ENCODE results near the gene CCDC68.
A peak's percentile ranks its signal among the peaks of the same experiment; 100 is the strongest.

CCDC68 gene

GRCh38 chr18:54958704-54959625, at the start of gene CCDC68:
Gene CCDC68 (minus strand): TSS chr18:54959461. CDS start chr18:54942791, 16,670 bp downstream.
- H3K4me3 ChIP-seq (ENCODE audit: control insufficient read depth, low read depth, low read length): peak within 1 kb of the TSS; percentile 43
- no peak for DNase-seq (ENCODE audit: low read depth)
- TF ChIP-seq CTCF (conservative IDR thresholded peaks at IDR 0.05; ENCODE audit: control insufficient read depth, insufficient read depth, low read depth, low read length): no peak

GRCh38 chr18:55007602-55008001, 48.3 kb upstream of the CCDC68 start:
- DNase-seq (ENCODE audit: low read depth): no peak
- no peak for TF ChIP-seq CTCF (conservative IDR thresholded peaks at IDR 0.05; ENCODE audit: control insufficient read depth, insufficient read depth, low read depth, low read length)
- H3K4me3 ChIP-seq (ENCODE audit: control insufficient read depth, low read depth, low read length): no peak overlapping the region

- no peak overlapping the region for H3K4me3 ChIP-seq (ENCODE audit: control insufficient read depth, low read depth, low read length)
- TF ChIP-seq CTCF (conservative IDR thresholded peaks at IDR 0.05; ENCODE audit: control insufficient read depth, insufficient read depth, low read depth, low read length): no peak
- DNase-seq (ENCODE audit: low read depth): peak; percentile 7
These were observed 44.4 kb upstream of the CCDC68 start for GRCh38 chr18:55003695-55004094.

- TF ChIP-seq CTCF (conservative IDR thresholded peaks at IDR 0.05; ENCODE audit: control insufficient read depth, insufficient read depth, low read depth, low read length): no peak
- DNase-seq (ENCODE audit: low read depth): no peak
- no peak overlapping the region for H3K4me3 ChIP-seq (ENCODE audit: control insufficient read depth, low read depth, low read length)
These were observed 43.0 kb upstream of the CCDC68 start for GRCh38 chr18:55002261-55002660.

- no peak for TF ChIP-seq CTCF (conservative IDR thresholded peaks at IDR 0.05; ENCODE audit: control insufficient read depth, insufficient read depth, low read depth, low read length)
- DNase-seq (ENCODE audit: low read depth): no peak
- H3K4me3 ChIP-seq (ENCODE audit: control insufficient read depth, low read depth, low read length): no peak overlapping the region
These were observed 42.2 kb upstream of the CCDC68 start for GRCh38 chr18:55001394-55002024.

- DNase-seq (ENCODE audit: low read depth): no peak
- TF ChIP-seq CTCF (conservative IDR thresholded peaks at IDR 0.05; ENCODE audit: control insufficient read depth, insufficient read depth, low read depth, low read length): no peak
- H3K4me3 ChIP-seq (ENCODE audit: control insufficient read depth, low read depth, low read length): no peak overlapping the region
These were observed 41.3 kb upstream of the CCDC68 start for GRCh38 chr18:55000529-55000928.
